Stimulated activated CD8-positive, alpha-beta memory T cell treated with anti-CD3 and anti-CD28 coated beads, Interleukin-4, amount 100 ng/mL, for 4 hours (primary cell): ENCODE data around the gene CRYGS.
"Not testable (repeated sequence)": the region's sequence is repeated elsewhere in the genome, so short reads cannot be mapped to it uniquely, and the experiment has no call there.

Experiments
- DNase-seq, 2 donors: peaks; one replicate each; pipeline ENCODE4 v3.0.0-alpha.2; 2020; ENCODE audit warnings: low read depth in 2 of 2, low spot score in 1 of 2

The CRYGS gene

DNA sequence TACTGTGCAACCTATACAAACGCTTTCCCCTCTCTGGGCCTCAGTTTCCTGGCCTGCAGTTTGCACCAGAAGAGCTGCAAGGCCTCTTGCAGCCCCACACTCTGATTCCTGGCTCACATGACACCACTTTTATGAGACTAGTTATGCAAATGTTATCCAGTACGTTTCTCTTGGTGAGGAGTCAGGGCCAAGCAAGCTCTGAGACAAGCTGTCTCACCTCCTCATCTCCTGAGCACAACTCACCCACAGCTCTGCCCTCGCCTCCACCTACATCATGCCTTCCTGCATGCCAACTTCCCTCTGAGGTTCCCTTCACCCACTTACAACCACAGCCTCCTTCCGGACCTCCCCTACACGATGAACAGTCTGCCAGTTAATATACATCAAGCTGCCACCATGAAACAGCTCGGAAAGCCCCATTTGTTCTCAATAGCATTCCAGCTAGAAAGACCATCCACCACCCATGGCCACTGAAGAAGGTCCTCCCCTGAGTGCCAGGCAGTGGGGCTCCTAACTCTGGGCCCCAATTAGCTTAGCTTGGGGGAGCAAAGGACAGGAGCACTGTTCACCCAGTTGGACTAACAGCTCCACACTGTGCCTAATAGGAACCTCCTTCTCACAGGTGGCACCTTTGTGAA is 25.0 kb downstream of the CRYGS start:
- peak; percentile 46 to 65 for DNase-seq

DNA sequence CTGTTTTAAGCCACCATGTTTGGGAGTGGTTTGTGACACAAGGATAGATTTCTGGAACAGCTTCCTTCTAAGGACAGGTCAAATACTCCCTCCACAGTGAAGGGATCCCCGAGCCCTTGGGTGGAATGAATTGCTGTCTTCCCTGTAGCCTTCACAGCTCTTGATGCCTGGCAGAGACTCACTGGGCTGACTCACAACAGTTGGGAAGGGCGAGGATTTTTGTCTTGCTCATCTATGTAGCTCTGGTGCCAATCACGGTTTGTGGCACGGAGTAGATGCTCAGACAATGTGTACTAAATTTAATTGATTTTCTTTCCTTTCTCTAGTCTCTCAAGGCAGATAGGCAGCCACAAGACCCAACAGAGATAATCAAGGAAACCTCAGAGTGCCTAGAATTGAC is 27.0 kb downstream of the CRYGS start:
- no peak for DNase-seq

DNA sequence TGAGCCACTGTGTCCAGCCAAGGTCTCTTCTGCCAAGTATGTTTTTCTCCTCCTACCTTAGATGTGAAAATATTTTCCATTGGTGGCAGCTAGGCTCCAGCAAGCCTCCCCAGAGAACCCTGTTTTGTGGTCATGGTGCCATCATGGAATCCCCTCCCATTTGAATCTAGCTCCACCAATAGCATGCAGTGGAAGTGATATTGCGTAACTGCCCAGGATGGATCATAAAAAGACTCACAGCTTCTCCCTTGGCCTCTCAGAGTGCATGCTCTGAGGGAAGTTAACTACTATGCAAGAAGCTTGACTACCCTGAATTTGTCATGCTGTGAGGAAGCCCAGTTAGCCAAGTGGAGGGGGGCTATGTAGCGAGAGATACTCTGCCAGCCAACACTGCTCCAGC is 27.5 kb downstream of the CRYGS start:
- no peak for DNase-seq

DNA sequence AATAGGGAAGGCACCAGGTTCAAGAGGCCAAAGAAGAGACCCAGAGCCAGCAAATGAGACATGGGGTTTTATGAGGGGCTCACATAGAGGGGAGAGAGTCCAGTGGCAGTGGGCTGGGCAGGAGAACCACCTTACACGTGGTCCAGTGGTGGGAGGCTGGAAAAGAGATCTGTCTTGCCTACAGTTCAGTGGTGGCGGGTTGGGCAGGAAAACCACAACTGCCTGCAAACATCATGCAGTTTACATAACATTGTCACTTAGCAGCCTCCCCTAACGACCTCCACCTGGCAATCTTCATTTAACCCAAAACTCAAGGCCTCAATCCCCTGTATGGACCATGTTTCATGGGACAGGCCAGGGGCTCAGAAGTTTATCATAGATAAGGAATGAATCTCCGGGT is 29.1 kb downstream of the CRYGS start:
- DNase-seq: no peak

DNA sequence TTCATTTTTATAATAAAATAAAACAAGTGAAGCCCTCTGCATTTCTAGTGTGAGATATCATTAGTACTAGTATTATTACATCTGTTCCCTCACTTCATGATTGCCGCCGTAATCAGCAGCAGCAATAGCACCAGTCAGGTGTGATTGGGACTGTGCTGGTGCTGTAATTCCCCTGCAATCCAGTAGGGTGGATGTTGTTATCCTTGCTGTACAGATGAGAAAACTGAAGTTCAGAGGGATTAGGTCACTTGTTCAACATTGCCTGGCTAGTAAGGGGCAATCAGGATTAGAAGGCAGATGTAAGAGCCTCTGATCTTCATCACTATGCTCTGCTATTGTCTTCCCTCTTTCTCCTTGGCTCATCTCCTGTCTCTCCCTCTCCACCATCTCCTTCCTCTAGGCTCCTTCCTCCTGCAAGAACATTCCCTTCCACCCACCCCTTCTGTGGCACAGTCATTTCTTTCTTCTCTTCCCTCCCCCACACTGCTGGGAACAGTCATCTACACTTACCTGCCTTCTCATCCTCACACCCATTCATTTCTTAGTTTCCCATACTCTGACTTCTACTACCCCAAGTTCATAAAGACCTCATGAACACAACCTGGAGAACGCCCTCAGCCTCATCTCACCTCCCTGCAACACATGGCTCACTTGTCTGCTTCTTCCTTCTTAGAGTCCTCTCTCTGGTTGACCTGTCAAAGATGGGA is 29.7 kb downstream of the CRYGS start:
- no peak for DNase-seq

DNA sequence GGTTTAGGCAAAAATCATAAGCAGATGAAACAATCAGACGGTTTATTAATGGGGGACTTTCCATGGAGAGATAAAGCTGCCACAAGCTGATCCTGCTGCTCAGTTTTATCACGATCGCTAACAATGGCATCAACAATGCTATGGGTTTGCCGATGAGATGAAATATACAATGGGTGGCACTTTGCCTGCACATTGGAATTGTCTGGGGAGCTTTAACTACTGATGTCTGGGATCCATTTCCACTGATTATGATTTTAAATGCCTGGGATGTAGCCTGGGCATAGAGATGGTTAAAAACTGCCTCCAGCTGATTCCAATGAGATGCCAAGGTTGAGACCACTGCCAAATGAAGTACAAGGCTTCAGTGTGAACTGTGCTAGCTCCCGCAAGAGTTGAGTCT is 30.8 kb downstream of the CRYGS start:
- no peak for DNase-seq

DNA sequence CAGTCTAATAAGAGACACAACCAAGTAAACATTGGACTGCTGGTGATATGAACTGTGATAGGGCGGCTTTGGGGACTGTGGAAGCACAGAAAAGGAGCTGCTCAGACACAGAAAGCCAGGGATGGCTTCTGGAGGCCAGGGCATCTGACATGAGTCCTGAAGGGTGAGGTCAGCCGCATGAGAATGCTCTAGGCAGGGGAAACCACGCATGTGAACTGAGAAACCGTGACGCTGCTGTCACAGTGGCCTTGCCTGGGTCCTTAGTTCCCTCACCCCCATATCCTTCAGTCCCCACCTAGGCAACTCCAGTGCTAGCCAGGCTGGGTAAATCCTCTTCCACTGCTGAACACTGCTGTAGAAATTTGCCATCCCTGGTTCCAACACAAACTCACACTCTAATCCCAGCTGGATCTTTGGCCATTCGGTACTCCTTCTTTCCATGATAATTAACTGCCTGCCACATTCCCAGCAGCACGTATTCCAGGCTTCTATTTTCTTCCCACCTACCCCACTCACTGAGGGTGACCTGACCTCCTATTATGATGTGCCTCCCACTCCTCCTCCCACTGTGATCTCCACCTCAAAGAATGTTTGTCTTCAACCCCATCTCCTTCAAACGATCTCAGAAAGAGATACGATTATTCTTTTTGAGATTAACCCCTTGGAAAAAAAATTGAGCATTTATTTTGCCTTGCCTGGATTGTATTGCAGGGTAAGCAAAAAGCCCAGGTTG is 31.4 kb downstream of the CRYGS start:
- no peak for DNase-seq

DNA sequence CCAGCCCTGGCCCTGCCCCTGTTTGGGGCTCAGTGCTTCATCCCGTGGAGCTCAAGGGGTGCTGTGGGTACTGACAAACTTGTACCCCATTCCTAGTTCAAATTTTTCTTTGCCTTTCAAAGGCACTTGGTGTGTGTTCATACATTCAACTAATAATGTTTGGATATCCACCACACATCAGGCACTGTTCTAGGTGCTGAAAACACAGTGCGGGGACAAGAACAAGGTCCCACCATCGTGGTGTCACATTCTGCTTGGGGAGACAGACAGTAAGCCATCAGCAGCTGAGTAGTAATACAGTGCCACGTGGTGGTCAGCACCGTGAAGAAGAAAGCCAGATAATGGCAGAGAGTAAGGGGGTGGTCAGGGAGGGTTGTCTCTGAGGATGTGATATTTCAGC is 32.5 kb downstream of the CRYGS start:
- no peak for DNase-seq

DNA sequence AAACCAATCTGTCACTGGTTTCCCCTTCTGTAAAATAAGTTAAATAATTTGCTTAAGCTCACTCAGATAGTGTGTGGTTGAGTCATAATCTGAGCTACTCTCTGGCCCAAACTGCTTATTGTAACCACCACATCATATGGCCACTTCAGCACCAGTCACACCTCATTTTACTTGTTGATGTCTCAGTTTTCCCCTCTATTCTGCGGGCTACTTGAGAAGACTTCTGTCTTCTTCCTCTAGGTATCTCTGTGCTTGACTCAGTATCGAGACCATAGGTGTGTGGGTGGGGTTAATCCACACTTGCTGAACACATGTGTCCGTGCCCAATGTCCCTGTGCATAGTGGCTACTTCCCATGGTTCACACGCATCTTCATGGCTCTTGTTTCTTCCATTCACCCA is 32.9 kb downstream of the CRYGS start:
- DNase-seq: no peak

DNA sequence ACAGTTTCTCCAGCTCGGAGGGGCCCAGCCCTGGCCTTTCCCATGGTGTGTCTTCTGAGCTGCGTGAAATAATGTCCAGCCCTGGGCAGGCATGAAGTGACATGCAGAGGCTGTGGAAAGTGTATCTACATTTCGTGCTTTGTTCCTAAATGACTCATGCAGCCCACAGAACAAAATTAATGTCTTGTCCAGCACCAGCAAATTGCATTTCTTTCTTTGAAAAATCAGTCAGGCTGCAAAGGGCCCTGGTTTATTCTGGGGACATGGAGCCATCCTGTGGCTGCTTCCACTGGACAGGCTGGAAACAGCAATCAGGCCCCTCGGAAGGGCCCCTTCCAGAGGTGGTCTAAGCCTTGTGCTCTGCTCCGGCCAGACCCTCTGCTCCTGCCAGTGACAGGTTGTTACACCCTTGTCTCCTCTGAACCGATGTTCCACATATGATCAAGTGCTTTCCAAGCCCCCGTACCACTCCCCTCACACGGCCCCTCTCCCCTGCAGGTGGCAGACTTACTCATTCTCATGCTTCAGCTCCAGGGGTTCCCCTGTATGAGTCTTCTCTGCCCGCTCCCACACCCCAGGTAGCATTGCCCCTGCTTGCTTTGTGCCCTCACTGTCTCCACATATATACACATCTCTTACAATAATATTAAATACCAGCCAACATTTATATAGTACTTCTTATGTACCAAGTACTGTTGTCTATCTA is 33.7 kb downstream of the CRYGS start:
- no peak for DNase-seq

DNA sequence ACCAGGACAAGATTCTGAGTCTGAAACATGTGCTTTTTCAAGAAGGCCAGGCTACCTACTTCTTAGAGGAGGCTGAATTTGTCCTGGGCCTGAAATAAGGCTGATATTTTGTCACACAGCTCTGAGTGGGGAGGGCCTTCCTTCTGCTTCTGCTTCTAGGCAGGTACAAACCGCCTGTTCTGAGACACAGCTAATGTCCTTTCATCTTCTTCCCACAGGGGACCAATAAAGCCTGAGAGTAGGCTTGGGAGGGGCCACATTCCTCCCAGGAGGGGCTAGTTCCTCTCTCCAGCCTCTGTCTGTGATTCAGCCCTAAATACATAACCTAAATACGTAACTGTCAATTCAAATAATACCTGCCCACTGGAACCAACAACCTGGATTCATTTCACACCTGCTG is 34.8 kb downstream of the CRYGS start:
- DNase-seq: no peak

DNA sequence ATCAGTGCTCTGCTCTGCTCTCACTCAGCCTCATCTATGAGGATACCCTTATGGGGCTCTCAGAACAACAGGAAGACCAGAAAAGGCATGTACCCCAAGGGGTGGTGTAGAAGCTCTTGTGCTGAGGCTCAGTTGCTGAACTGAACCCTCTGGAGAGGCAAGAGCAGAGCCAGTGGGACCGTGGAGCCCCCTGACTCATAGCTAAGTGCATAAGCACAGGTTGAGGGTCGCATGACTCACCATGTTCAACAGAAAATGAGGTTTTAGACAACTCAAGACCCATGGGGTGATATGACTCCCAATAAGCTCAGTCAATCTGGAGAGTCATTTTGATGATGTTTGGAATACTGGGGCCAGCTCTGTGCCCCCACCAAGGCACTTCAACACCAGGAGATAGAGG is 37.3 kb downstream of the CRYGS start:
- no peak for DNase-seq

DNA sequence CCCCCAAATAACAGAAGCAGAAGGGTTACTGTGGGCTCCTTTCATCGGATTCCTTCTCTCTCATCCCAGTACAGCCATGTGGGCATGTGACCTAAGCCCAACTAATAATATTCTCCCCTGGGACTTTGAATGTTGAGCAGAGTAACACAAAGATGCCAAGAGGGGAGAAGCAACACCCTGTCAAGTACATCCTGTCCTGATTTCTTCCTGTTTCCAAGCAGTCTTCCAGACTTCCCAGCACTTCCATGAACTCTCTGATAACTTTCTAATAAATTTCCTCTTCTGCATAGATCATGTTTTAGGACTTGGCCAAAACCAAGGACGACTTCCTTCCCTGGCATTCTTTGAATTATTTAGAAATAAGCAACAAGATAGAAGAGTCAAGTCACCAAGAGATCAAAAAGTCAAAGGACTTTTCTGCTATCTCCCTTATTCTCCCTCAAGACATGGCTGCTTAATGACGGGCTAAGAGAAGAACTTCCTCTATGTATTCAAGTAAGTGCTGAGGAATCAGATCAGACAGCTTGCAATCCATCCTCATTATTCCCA is 37.9 kb downstream of the CRYGS start:
- DNase-seq: no peak

DNA sequence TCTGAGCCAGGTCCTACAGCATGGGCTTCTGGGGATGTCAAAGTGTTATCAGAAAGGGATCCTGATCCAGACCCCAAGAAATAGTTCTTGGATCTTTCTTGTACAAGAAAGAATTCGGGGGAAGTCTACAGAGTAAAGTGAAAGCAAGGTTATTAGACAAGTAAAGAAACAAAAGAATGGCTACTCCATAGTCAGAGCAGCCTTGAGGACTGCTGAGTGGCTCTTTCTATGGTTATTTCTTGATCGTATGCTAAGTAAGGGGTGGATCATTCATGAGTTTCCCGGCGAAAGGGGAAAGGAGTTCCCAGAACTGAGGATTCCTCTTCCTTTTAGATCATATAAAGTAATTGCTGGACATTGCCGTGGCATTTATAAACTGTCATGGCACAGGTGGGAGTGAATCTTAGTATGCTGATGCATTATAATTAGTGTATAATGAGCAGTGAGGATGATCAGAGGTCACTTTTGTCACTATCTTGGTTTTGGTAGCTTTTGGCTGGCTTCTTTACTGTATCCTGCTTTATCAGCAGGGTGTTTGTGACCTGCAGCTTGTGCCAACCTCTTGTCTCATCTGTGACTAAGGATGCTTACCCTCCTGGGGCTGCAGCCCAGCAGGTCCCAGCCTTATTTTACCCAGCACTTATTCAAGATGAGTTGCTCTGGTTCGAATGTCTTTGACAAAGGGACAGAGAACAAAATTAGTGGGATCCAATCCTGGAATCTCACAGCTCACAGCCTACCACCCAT is 41.0 kb downstream of the CRYGS start:
- DNase-seq: no peak

DNA sequence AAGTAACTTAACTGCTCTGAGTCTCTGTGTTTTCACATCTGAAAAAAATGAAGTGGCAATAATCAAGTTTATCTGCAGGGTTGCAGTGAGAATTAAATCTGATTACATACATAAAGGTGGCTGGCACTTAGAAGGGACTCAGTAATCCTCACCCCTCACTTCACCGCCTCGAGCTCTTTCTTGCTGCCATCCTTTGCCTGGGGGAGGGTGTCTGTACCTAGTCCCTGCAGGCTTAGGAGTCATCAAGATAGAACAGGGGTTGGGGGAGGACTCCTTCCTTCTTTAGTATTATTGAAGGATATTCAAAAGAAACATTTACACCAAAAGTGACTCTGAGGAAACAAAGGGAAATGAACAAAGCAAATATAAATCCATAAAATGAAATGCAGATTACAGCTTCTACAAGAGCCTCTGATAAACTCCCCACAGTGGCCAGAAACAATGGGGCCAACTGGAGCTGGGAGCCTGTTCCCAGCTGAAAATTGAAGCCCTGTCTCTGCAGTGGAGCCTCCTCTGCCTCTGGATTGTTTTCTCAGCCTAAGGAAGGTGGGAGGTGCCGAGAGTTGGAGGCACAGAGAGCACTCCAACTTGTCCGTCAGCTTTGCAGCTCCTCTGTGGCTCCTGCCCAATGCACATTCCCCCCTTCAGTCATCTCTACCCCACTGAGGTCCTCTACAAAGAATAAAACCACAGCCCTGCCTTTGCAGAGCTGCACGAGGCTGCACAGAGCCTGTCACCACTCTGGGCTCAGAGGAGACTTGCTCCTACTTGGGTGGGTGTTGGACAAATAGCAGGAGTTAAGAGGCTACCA is 41.8 kb downstream of the CRYGS start:
- no peak for DNase-seq

DNA sequence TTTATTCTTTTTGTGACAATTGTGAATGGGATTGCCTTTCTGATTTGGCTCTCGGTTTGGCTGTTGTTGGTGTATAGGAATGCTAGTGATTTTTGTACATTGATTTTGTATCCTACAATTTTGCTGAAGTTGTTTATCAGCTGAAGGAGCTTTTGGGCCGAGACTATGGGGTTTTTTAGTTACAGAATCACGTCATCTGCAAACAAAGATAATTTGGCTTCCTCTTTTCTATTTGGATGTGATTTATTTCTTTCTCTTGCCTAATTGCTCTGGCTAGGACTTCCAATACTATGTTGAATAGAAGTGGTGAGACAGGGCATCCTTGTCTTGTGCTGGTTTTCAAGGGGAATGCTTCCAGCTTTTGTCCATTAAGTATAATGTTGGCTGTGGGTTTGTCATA is 44.2 kb downstream of the CRYGS start:
- not testable (repeated sequence) for DNase-seq

DNA sequence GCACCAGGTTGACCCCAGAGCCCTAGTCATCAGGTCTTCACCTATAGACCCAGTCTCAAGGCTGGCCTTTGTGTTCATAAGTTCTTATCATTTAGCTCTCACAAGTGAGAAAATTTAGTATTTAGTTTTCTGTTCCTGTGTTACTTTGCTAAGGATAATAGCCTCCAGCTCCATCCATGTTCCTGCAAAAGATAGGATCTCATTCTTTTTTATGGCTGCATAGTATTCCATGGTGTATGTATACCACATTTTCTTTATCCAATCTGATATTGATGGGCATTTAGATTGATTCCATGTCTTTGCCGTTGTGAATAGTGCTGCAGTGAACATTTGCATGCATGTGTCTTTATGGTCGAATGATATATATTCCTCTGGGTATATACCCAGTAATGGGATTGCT is 46.2 kb downstream of the CRYGS start:
- DNase-seq: not testable (repeated sequence)

DNA sequence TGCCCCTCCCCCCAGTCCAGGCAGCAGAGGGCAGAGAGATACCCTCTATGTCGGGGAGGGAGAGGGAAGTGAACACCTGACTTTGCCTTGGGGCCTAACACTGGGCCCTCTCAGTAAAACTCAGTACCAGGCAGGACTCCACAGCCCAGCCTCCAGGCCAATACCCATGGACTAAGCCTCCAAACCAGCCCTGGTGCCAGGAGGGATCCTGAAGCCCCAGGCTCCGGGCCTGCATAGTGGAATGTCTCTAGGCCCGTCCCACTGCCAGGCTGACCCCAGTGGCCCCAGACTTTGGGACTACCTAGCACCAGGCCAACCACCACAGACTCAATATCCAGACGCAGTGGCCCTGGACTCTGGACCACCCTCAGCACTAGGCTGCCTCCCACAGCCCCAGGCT is 46.6 kb downstream of the CRYGS start:
- DNase-seq: no peak

DNA sequence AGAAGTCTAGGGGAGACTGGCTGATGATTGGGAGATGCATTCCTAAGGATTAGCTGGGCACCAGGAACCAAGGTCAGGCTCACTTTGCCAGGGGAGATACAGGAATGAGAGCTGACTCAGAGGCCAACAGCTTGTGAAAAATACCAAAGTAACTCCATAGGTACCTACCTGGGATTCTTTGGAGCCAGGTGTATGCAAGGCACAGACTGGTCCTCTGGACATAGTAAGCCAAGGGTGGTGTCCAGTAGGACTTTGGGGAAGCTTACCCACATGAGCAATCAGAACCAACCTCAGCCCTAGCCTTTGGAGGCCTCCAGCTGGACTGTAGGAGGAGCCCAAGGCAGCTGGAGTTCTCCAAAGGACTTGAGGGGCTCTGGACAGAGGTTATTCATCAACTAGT is 47.5 kb downstream of the CRYGS start:
- no peak for DNase-seq

DNA sequence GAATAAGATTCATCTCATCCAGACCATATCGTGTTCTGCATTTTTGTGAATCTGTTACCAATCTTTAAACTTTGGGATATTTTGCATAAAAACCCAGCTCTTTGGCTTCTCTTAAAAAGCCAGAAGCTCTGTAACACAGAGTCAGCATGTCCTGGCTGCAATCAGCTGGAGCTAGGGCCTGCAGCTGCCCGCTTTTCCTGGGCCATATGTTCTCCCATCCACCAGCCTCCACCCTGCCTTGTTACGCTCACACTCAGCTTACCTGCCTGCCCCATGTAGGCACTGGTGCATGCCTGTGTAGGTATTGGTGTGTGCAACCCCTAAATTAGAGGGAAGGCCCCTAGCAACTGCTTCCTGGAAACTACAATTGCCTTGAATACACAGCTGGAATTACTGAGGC is 48.2 kb downstream of the CRYGS start:
- DNase-seq: no peak
